GM12872 (cell line): ENCODE data around the gene RB1.
A peak's percentile ranks its signal among the peaks of the same experiment; 100 is the strongest.

Source experiments
- CTCF ChIP-seq: IDR thresholded peaks from 3 replicates; pipeline ENCODE4 v1.5.1; 2011; ENCODE audit warnings: low read depth, mild to moderate bottlenecking, low read length, moderate library complexity; ENCODE audit not compliant: insufficient read depth

RB1 gene

GRCh38 chr13:48448285-48448958, 144.9 kb downstream of the RB1 start:
- TF ChIP-seq CTCF: no peak

DNA sequence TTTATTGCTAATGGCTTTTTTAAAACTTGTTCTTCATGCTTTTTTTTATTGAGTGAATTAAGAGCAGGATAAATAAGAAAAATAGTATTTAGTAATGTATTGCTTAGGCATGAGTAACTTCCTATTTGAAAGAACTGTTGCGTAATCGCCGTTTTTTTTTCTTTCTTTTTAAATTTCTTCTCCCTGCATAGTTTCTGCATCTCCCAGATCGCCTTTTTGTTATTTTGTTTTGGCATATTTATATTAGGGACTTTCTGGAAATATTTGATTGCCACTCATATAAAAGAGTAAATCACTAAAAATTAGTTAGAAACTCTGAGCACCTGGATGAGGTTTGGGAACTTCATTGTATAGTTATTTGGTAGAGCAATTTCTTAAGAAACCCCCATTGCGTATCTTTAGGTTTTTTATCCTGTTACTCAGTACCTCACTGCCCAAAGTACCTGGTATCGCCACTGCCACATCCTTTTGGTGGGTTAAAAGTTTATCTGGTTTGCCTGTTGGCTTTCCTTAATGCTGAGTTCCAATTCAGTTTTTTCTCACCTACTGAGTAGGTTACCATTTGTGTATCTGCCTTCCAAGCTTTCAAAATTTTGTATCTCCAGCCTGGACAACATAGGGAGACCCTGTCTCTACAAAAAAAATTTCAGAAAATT, 145.5 kb downstream of the RB1 start:
- no peak for TF ChIP-seq CTCF

DNA sequence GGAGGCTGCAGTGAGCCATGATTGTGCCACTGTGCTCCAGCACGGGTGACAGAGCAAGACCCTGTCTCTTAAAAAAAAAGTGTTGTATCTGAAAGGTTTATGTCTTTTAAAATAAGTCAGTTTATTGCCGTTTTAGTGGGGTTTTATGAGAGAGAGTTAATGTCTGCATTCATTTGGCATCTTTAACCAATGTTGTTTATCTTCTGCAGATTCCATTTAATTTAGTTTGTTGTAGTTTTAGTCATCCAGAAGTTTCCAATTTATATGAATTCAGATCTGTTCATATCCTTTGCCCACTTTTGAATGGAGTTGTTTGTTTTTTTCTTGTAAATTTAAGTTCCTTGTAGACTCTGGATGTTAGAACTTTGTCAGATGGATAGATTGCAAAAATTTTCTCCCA, 146.1 kb downstream of the RB1 start:
- TF ChIP-seq CTCF: no peak

DNA sequence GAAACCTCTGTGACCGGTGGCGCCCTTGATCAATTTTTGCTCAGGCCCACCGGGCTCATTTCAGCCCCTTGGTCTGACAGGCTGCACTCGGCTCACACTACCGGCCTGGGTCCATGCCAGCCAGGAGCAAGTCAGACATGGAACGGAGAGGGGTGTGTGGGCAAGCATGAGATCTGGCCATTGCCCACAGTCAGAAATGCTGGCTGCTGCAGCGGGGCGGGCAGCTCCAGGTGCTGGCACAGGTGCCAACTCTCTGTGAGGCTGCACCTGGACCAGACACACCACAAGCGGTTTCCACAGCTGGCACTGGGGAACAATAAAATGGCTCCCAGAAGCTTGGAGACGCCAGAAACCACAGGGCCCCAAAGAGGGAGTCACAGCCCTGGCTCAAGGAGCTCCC, 153.0 kb downstream of the RB1 start:
- TF ChIP-seq CTCF: no peak

DNA sequence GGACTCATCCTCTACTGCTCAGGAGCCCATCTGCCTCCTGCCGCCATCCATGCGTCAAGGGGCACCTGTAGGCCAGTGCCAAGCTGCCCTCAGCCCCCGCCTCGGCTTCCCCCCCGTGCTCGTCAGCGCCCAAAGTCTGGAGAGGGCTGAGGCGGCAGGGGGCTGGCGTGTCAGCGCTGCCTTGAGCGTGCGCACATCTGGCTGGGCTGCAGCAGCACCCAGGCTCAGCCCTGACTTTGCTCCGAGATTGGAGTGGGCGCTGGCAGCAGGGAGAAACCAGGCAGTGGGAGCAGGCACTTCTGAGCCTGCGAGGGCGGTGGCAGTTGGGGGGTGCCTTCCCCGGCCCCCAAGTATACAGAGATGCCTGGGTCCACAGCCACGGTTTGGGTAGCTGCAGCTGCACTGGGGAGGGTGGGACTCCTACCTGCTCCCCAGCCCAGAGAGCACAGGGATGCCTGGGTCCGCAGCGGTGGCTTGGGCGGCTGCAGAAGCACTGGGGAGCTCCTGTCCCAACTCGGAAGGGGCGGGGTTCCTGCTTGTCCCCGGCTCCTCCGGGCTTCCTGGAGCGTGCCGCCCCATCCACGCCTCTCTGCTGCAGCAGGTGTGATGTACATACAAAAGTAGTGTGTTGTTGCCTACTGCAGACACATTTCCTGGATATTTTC, 154.2 kb downstream of the RB1 start:
- no peak for TF ChIP-seq CTCF

DNA sequence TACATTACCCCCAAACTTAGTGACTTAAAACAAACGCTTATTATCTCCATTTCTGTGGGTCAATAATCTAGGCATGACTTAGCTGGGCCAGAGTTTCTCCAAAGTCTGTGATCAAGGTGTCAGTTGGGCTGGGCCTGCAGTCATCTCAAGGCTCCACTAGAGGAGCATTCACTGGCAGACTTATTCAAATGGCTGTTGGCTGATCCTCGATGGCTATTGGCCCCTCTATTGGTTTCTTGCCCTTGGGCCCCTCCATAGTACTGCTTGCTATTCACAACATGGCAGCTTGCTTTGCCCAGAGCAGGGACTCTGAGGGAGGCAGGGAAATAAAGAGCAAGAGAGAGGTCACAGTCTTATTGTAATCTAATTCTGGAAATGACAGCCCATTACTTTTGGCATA, 171.7 kb downstream of the RB1 start:
- TF ChIP-seq CTCF: 0 out of 3 replicates have a peak, but pooled peaks have one; percentile 8

GRCh38 chr13:48476215-48476614, 172.7 kb downstream of the RB1 start:
- no peak for TF ChIP-seq CTCF
